HUDEP-2 (cell line): Measurements from ENCODE around the gene ZNHIT1.
"Not testable (repeated sequence)": the region's sequence is repeated elsewhere in the genome, so short reads cannot be mapped to it uniquely, and the experiment has no call there.

ENCODE experiments used
- DNase-seq, 76 experiments: peaks; one replicate each; lab custom pipeline; 2025; ENCODE audit not compliant: unreplicated experiment in 76 of 76; lab: John Stamatoyannopoulos, UW

Gene ZNHIT1

GRCh38 chr7:101186194-101186593 is 31.8 kb upstream of the ZNHIT1 start:
- no peak for DNase-seq

- DNase-seq: no peak
Observed at GRCh38 chr7:101186844-101187428, 31.0 kb upstream of the ZNHIT1 start.

- DNase-seq: no peak
Observed at GRCh38 chr7:101189109-101189508, 28.9 kb upstream of the ZNHIT1 start.

- DNase-seq: no peak
Observed at GRCh38 chr7:101195884-101196283, 22.1 kb upstream of the ZNHIT1 start.

DNA sequence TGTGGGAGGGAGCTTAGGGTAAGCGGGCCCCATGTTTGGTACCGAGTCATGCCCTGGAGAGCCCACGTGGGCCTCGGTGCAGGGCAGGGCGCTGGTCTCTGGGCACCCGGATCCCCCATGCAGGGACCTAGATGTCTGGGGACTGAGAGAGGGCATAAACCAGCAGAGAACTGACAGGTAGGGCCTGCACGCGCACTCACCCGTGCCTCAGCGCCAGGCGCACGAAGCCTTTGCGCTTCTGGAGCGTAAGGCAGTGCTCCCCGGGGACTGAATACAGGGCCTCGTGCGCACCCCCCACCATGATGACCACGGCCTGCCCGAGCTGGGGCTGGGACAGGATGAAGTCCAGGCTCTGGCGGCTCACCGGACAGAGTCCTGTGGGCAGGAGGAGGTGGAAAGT is 20.0 kb upstream of the ZNHIT1 start:
- no peak for DNase-seq

GRCh38 chr7:101198476-101198875 is 19.5 kb upstream of the ZNHIT1 start:
- DNase-seq: no peak

- not testable (repeated sequence) for DNase-seq
Observed at GRCh38 chr7:101199522-101199921, 18.4 kb upstream of the ZNHIT1 start.

DNA sequence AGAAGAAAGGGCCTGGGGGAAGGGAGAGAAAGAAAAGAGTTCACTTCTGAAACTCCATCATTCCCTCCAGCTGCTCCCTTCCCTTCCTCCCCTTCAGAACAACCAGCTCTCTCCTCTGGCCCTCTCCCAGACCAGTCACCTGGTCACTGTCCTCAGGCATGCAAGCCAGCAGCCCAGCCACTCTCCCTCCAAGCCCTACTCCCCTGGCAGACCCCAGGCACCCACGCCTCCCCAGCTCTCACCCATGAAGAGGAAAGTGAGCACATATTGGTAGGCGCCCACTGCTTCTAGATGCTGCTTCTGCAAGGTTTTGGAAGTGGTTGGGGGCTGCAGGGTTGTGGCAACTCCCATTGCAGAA is 17.5 kb upstream of the ZNHIT1 start:
- no peak for DNase-seq

GRCh38 chr7:101200862-101201599 is 16.9 kb upstream of the ZNHIT1 start, which contains the start of gene MOGAT3:
Gene MOGAT3 (minus strand): TSS chr7:101201036. CDS start chr7:101200854, 182 bp downstream.
- peak in 1 of 76 experiments; percentile 2 for DNase-seq

DNA sequence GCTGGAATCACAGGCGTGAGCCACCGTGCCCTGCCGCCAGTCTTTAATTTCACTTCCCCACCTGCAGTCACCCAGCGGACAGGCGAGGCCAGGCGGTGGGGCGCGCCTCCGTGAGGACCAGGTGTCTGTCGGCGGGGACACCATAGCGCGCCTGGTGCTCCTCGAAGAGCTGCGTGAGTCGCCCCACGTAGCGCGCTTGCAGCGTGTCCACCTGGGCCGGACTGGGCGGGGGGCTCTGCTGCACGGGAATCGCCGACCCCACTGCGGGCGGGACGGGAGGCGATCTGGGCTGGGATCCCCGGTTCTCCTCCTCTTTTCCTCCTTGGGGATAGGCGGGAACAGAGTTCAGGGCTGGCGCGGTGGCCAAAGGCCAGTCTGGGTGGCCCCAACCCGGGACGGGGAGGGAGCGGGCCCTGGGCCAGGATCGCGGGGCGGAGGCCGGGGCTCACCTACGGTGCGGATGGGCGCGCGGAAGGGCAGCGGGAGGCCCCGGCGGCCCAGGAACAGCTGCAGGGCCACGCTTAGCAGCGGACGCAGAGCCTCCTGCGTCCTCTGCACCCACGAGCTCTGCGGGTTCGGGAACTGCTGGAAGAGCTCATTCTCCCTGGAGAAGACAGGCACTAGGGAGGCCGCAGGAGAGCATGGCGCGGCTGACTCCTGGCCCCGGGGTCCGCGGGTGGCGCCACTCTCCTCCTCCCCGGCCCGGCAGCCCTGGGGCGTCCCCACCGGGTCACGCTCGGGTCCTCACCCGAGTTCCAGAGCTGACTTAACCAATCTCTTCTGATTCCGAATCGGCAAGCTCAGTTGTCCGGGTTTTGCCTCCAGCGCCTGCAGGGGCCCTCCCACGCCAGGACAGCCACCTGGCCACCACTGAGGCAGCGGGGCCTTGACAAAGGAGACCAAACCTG is 16.0 kb upstream of the ZNHIT1 start:
- DNase-seq: no peak

DNA sequence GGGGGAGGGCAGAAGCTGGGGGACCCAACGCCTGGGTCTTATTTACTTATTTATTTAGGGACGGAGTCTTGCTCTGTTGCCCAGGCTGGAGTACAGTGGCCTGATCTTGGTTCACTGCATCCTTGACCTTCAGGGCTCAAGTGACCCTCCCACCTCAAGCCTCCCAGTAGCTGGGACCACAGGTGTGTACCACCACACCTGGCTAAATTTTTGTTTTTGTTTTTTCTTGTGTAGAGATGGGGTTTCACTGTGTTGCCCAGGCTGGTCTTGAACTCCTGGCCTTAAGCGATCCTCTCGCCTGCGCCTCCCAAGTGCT is 15.4 kb upstream of the ZNHIT1 start:
- no peak for DNase-seq

DNA sequence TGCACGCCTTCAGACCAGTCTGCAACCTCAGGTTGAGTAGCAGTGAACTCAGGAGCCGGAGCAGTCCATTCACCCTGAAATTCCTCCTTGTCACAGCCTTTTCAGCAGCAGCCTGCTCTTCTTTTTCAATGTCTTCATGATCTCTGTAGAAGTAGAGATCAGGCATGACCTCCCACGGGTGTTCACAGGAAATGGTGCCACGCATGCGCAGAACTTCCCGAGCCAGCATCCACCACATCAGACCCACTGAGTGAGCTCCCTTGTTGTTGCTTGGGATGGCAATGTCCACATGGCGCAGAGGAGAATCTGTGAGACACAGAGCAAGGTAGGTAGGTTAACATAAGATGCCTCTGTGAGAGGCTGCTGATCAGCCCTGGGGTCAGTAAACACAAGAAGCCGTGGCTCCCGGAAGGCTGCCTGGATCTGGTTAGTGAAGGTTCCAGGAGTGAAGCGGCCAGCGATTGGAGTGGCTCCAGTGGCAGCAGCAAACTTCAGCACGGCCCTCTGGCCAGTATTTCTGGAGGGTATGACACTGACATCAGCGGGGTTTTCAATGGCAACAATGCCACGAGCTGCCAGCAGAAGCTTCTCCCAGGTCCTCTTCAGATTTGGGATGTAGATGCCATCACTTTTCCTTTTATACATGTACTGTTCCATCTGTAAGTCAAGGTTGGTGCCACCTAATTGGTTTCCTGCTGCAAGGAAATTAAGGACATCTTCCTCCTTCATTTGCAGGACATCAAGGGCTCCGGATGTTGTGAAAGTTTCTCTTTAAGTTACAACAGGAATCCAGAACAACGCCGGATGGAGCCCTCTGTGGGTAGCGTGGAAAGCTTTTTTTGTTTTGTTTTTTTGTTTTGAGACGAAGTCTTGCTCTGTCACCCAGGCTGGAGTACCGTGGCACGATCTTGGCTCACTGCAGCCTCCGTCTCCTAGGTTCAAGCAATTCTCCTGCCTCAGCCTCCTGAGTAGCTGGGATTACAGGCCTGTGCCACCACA is 13.9 kb upstream of the ZNHIT1 start:
- DNase-seq: not testable (repeated sequence)

DNA sequence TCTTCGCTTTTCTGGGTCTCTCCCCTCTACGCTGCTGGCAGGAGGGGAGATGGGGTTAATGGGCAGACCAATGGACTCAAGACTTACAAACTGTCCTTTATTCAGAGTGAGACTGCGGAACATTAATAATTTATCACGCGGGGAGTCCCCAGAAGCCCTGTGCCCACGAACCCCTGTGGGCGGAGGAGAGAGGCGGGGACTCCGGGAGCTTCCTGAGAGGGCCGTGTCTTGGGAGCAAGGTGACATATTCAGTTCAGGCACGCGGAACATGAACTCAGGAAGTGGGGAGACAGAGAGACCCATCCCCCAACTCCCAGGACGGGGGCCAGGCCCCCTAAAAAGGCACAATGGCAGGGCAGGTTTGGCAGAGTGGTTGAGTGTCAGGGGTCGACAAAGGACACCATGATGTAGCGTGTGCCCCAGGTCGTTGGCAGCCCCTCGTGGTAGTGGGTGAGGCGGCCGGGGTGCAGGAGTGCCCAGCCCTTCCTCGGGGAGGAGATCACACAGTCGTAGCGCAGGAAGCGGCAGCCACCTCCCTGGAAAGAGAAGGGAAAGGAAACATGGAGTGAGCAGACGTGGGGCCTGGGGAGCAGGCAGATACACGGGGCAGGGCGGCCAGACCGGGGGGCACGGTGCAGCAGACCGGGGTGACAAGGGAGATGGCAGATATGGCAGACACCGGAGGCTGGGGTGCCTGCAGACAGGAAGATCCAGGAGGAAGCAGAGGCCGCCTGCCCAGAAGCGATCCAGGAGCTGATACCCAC is 11.9 kb upstream of the ZNHIT1 start:
- no peak for DNase-seq

DNA sequence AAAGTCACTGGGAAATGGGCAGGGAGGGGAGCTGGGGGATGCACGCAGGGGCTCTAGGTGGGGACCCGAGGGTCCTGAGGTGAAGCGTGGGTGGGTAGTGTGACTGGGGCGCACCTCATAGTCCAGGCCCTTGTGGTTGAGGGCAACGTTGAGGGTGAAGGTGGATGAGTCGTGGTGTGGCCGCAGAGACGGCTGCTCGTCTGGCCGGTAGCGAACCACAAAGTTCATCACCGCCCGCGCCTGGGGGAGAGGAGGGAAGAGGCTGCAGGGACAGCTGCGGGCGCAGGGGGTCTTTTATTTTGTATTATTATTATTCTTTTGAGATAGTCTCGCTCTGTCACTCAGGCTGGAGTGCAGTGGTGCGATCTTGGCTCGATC is 11.3 kb upstream of the ZNHIT1 start:
- no peak for DNase-seq

GRCh38 chr7:101207459-101207858 is 10.5 kb upstream of the ZNHIT1 start:
- DNase-seq: no peak

DNA sequence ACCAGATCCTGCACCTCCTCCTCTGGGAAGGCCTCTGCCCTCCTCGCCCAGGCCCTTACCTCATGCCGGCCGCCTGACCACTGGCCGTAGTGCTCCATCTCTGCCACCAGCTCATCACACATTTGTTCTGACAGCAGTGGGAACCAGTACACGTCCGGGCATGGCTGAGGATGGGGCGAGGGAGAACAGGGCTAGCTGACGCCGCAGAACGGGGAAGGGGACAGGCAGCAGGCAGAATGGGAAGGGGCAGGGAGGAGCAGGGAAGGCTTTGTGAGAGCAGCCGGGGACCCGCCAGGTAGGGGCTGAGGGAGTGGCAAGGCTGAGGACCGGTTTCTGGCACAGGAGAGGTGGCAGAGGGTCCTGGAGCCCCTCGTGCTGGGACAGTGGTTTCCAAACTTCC is 9.2 kb upstream of the ZNHIT1 start:
- DNase-seq: no peak

GRCh38 chr7:101210143-101210542 is 7.8 kb upstream of the ZNHIT1 start:
- no peak for DNase-seq

DNA sequence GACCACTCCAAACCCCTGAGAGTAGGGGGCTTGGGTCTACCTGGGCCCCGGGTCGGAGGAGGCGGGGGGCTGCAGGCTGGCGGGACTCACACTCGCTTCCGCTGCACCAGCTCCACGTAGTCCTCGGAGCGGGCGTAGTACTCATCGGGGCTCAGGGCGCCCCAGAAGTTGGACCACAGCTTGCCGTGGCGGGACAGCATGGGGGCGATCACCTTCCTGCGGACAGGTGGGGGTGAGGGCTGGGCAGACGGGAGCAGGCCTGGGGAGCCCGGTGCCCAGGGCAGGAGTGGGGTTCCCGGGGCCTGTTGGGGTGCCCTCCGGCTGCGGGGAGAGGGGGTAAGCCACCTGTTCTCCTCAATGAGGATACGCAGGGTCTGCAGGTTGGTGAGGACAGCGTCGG is 6.5 kb upstream of the ZNHIT1 start:
- DNase-seq: no peak

GRCh38 chr7:101212014-101212413 is 6.0 kb upstream of the ZNHIT1 start:
- no peak for DNase-seq
